Colonic mucosa (tissue), 4 donors: ENCODE data around the gene NCKAP5. TPM values are rescaled to one million over a fixed set of nuclear protein-coding genes. Genes with fewer than 3 reads are reported as not detected.

ENCODE experiments used
- DNase-seq: peaks from one replicate; pipeline ENCODE4 v3.0.0-alpha.2; 2020
- H3K27ac ChIP-seq: fragments of 200-600 bp; one replicate; pipeline ENCODE4 v1.8.0; 2021
- H3K27me3 ChIP-seq: fragments of 200-600 bp; one replicate; pipeline ENCODE4 v1.8.0; 2021
- H3K36me3 ChIP-seq: fragments of 200-600 bp; one replicate; pipeline ENCODE4 v1.8.0; 2021
- H3K4me1 ChIP-seq: fragments of 200-600 bp; one replicate; pipeline ENCODE4 v1.8.0; 2021; ENCODE audit warnings: mild to moderate bottlenecking
- H3K4me3 ChIP-seq: fragments of 200-600 bp; one replicate; pipeline ENCODE4 v1.8.0; 2021
- H3K9ac ChIP-seq, 2 donors: one replicate each; pipeline ENCODE4 v1.7.0; 2013; ENCODE audit warnings: control low read depth in 2 of 2, low read depth in 2 of 2, low read length in 2 of 2
- H3K9me3 ChIP-seq: fragments of 200-600 bp; one replicate; pipeline ENCODE4 v1.8.0; 2021
- CTCF ChIP-seq: fragments of 200-600 bp; IDR thresholded peaks from one replicate; pipeline ENCODE4 v1.8.0; 2022; ENCODE audit warnings: antibody characterized with exemption, mild to moderate bottlenecking
- intact Hi-C: fragments of 100-400 bp; cut with DNase I; formaldehyde crosslinking; loops from one replicate; pipeline ENCODE4 v1.14.1; 2022
- total RNA-seq, 2 donors: library from RNA; stranded (reverse); fragmentation: NEBNext Ultra II Directional in 1 of 2; extraction: Animal tissue kit (Norgen Biotek cat#: 25700) in 1 of 2; gene quantifications; one replicate each; pipeline ENCODE4 v1.2.1, GENCODE V29; 2021
- donor health status: healthy.
- donor health status: DM: no; HTN: no; CAD: no.
- donor health status: DM: no; HTN: no; CAD: no.

The NCKAP5 gene
- total RNA-seq, 2 donors from 2014 or later, result 2.9 to 3.7 TPM

- no peaks in the 10 kb centered on the region for H3K4me1 ChIP-seq
- no peak overlapping the region for H3K9ac ChIP-seq
- H3K27me3 ChIP-seq, result no peaks in the 10 kb centered on the region
- intact Hi-C loops, result no loop called here
- no peak for TF ChIP-seq CTCF
- H3K27ac ChIP-seq, result no peak overlapping the region
- no peaks in the 10 kb centered on the region for H3K9me3 ChIP-seq
- no peaks in the 10 kb centered on the region for H3K36me3 ChIP-seq
- no peak overlapping the region for H3K4me3 ChIP-seq
- DNase-seq, result no peak
These were observed 245.4 kb downstream of the NCKAP5 start for GRCh38 chr2:133322909-133323308.

- Histone ChIP-seq H3K27ac (no peak overlapping the region), H3K4me3 (no peak overlapping the region), H3K9ac (no peak overlapping the region), H3K27me3 (no peaks in the 10 kb centered on the region), H3K9me3 (no peaks in the 10 kb centered on the region), H3K4me1 (no peaks in the 10 kb centered on the region), H3K36me3 (no peaks in the 10 kb centered on the region)
- no peak for DNase-seq
- TF ChIP-seq CTCF, result no peak
- intact Hi-C loops, result no loop called here
These were observed 251.1 kb downstream of the NCKAP5 start for GRCh38 chr2:133317178-133317577.

GRCh38 chr2:133316557-133316956 is 251.7 kb downstream of the NCKAP5 start:
- H3K9ac ChIP-seq, result no peak overlapping the region
- H3K27ac ChIP-seq, result no peak overlapping the region
- H3K4me3 ChIP-seq, result no peak overlapping the region
- no peak for DNase-seq
- no peaks in the 10 kb centered on the region for H3K36me3 ChIP-seq
- no peak for TF ChIP-seq CTCF
- H3K9me3 ChIP-seq, result no peaks in the 10 kb centered on the region
- no peaks in the 10 kb centered on the region for H3K4me1 ChIP-seq
- intact Hi-C loops, result no loop called here
- H3K27me3 ChIP-seq, result no peaks in the 10 kb centered on the region

GRCh38 chr2:133315280-133315679 is 253.0 kb downstream of the NCKAP5 start:
- TF ChIP-seq CTCF, result no peak
- no peaks in the 10 kb centered on the region for H3K9me3 ChIP-seq
- no peak overlapping the region for H3K4me3 ChIP-seq
- intact Hi-C loops, result no loop called here
- H3K9ac ChIP-seq, result no peak overlapping the region
- no peak overlapping the region for H3K27ac ChIP-seq
- H3K27me3 ChIP-seq, result no peaks in the 10 kb centered on the region
- H3K4me1 ChIP-seq, result no peaks in the 10 kb centered on the region
- no peak for DNase-seq
- H3K36me3 ChIP-seq, result no peaks in the 10 kb centered on the region

GRCh38 chr2:133314795-133315194 is 253.5 kb downstream of the NCKAP5 start:
- Histone ChIP-seq H3K9ac (no peak overlapping the region), H3K36me3 (no peaks in the 10 kb centered on the region), H3K27me3 (no peaks in the 10 kb centered on the region), H3K9me3 (no peaks in the 10 kb centered on the region), H3K27ac (no peak overlapping the region), H3K4me3 (no peak overlapping the region), H3K4me1 (no peaks in the 10 kb centered on the region)
- DNase-seq, result no peak
- intact Hi-C loops, result no loop called here
- TF ChIP-seq CTCF, result no peak
